Endothelial cell (in vitro differentiated cells): Measurements from ENCODE around the gene SMIM5. TPM values are rescaled to one million over a fixed set of nuclear protein-coding genes. Genes with fewer than 3 reads are reported as not detected.

Experiments used
- DNase-seq: peaks from one replicate; pipeline ENCODE4 v3.0.0; 2021; ENCODE audit warnings: low spot score
- H3K27ac Mint-ChIP-seq: one replicate; pipeline ENCODE4 v1.8.0; 2021; ENCODE audit warnings: mixed read lengths, inconsistent platforms; ENCODE audit not compliant: unreplicated experiment
- H3K27me3 Mint-ChIP-seq: one replicate; pipeline ENCODE4 v1.8.0; 2021; ENCODE audit warnings: mild to moderate bottlenecking, moderate library complexity, mixed read lengths, inconsistent platforms; ENCODE audit not compliant: unreplicated experiment
- H3K36me3 Mint-ChIP-seq: one replicate; pipeline ENCODE4 v1.8.0; 2021; ENCODE audit warnings: mild to moderate bottlenecking, low read depth, mixed read lengths, inconsistent platforms; ENCODE audit not compliant: unreplicated experiment
- H3K4me1 Mint-ChIP-seq: one replicate; pipeline ENCODE4 v1.8.0; 2021; ENCODE audit warnings: mild to moderate bottlenecking, mixed read lengths, inconsistent platforms; ENCODE audit not compliant: unreplicated experiment
- H3K4me3 Mint-ChIP-seq: one replicate; pipeline ENCODE4 v1.8.0; 2021; ENCODE audit warnings: mild to moderate bottlenecking, mixed read lengths, inconsistent platforms; ENCODE audit not compliant: unreplicated experiment
- H3K9me3 Mint-ChIP-seq: one replicate; pipeline ENCODE4 v1.8.0; 2021; ENCODE audit warnings: mixed read lengths, inconsistent platforms; ENCODE audit not compliant: unreplicated experiment
- total RNA-seq: library from RNA; stranded (reverse); fragmentation: NEBNext Ultra II Directional; extraction: Animal tissue kit (Norgen Biotek cat#: 25700); gene quantifications from one replicate; pipeline ENCODE4 v1.2.1, GENCODE V29; 2021; ENCODE audit not compliant: unreplicated experiment
- TF ChIP-seq, protein P1 (sequence below): fragments of 200-600 bp; sonication (generic); IDR thresholded peaks from one replicate; pipeline ENCODE4 v1.5.0; 2021; ENCODE audit warnings: antibody characterized with exemption; ENCODE audit not compliant: unreplicated experiment

SMIM5 gene
- total RNA-seq, 1 donor from 2014 or later, result 1.1 TPM

DNA sequence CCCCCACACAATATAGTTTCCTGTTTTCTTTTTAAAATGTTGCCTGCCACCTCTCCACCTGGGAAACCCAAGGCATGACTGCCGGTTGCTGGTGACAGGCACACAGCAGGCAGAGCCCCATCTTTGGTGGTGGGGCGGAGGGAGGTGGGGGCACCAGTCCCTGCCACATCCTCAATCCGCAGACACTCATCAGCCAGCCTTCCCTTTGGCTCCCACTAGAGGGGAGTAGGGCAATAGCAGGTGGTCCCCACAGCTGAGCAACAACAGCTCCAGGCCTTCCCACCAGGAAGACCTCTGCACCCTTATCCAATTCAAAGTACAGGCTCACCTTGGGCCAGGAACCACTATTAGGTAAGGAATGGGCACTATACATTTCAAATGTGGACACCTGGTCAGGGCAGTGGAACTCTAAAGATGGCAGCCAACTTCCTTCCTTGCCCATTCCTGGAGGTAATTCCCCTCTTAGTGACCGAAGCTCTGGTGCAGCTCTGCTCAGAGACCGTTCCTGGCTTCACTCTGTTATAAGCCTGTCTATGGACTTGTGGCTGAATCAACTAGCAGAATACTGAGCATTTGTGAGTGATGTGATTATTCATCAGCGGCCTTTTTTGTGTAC is 19.8 kb downstream of the SMIM5 start:
- DNase-seq, result peak; percentile 57
- H3K27ac Mint-ChIP-seq, result no peak overlapping the region

DNA sequence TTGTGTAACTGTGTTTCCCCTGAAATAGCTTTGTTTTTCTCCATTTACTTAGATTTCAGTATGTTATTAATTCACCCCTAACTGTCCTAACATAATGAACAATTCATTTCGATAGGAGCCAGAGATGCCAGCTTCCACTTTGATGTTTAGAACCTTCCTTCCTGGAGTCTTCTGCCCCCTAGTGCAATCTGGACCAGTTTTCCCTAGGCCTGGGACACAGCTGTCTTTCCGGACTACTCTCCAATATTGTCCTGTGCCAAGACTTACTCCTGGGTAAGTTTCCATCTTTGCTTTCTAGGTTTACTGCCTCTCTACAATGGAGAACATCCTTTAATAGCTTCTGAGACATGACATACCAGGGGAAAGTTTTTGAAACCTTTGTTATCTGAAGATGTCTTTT is 20.9 kb downstream of the SMIM5 start:
- Mint-ChIP-seq H3K4me1 (peaks cover 7% of the 10 kb centered on the region), H3K4me3 (no peak overlapping the region)

More for the DNA sequence above, 19.8 kb downstream of the SMIM5 start:
- peaks cover 7% of the 10 kb centered on the region for H3K4me1 Mint-ChIP-seq
- H3K27me3 Mint-ChIP-seq, result peaks cover 2% of the 10 kb centered on the region
- peaks cover 22% of the 10 kb centered on the region for H3K36me3 Mint-ChIP-seq
- TF ChIP-seq, protein P1, sequence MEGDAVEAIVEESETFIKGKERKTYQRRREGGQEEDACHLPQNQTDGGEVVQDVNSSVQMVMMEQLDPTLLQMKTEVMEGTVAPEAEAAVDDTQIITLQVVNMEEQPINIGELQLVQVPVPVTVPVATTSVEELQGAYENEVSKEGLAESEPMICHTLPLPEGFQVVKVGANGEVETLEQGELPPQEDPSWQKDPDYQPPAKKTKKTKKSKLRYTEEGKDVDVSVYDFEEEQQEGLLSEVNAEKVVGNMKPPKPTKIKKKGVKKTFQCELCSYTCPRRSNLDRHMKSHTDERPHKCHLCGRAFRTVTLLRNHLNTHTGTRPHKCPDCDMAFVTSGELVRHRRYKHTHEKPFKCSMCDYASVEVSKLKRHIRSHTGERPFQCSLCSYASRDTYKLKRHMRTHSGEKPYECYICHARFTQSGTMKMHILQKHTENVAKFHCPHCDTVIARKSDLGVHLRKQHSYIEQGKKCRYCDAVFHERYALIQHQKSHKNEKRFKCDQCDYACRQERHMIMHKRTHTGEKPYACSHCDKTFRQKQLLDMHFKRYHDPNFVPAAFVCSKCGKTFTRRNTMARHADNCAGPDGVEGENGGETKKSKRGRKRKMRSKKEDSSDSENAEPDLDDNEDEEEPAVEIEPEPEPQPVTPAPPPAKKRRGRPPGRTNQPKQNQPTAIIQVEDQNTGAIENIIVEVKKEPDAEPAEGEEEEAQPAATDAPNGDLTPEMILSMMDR, result peak; percentile 64
- no peak overlapping the region for H3K4me3 Mint-ChIP-seq
- H3K9me3 Mint-ChIP-seq, result no peaks in the 10 kb centered on the region

DNA sequence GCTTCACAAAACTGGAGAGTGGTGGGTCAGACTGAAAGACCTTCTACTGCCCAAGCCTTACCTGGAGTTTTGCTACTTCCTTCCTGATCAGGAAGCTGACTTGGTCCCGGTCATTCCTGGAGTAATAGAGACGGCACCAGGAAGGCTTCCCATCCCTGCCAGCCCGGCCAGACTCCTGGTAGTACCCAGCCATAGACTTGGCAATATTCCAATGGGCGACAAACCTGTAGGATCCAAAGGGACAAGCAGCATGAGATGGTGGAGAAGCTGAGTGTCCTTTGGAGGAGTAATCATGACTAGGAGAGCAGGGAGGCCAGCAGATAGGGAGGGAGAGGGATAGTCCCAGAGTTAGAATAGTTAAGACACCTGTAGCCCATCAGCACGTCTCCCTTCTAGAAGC is 25.0 kb downstream of the SMIM5 start:
- no peak overlapping the region for H3K4me3 Mint-ChIP-seq
- TF ChIP-seq, protein P1, result no peak

More for the DNA sequence above, 20.9 kb downstream of the SMIM5 start:
- H3K9me3 Mint-ChIP-seq, result no peaks in the 10 kb centered on the region
- H3K27ac Mint-ChIP-seq, result no peak overlapping the region
- DNase-seq, result no peak
- TF ChIP-seq, protein P1, result no peak
- H3K27me3 Mint-ChIP-seq, result peaks cover 2% of the 10 kb centered on the region
- peaks cover 18% of the 10 kb centered on the region for H3K36me3 Mint-ChIP-seq

DNA sequence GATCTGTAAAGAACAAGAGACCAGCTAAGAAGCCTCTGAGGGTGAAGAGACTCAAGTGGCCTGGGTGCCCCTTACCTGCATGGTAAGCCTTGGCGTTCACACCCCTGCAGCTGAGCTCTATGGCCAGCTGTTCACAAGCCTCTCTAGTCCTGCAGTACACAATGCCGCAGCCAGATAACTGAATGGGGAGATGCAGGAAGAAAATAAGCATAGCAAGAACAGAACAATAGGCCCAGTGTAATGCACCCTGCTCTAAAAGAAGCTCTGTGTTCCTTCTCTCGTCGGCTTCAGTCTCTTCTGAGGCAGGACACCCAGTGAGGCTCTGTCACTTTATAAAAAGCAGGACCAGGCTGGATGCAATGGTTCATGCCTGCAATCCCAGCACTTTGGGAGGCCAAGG is 28.3 kb downstream of the SMIM5 start:
- H3K36me3 Mint-ChIP-seq, result peaks cover 11% of the 10 kb centered on the region
- H3K4me1 Mint-ChIP-seq, result peaks cover 23% of the 10 kb centered on the region
- TF ChIP-seq, protein P1, result no peak
- peaks cover 1% of the 10 kb centered on the region for H3K27me3 Mint-ChIP-seq
- no peak for DNase-seq
- no peak overlapping the region for H3K4me3 Mint-ChIP-seq
- no peak overlapping the region for H3K27ac Mint-ChIP-seq
- no peaks in the 10 kb centered on the region for H3K9me3 Mint-ChIP-seq

More for the DNA sequence above, 25.0 kb downstream of the SMIM5 start:
- Mint-ChIP-seq H3K4me1 (peaks cover 17% of the 10 kb centered on the region), H3K27me3 (peaks cover 1% of the 10 kb centered on the region), H3K27ac (no peak overlapping the region), H3K36me3 (peaks cover 11% of the 10 kb centered on the region), H3K9me3 (no peaks in the 10 kb centered on the region)
- DNase-seq, result no peak

DNA sequence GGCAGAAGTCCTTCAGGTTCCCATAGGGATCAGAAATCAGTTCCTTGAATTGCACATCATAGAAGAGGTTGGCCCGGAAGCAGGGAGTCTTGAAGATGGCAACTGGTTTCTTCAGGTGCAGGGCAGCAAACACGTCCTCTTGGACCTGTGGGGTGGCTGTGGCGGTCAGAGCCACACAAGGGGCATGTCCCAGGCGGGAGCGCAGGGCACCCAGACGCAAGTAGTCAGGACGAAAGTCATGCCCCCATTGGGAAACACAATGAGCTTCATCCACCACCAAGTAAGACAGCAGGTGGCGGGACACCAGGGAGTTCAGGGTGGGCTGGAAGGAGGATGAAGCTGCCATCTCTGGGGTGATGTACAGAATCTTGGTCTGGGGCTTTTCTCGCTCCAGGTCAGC is 29.3 kb downstream of the SMIM5 start:
- Mint-ChIP-seq H3K36me3 (peaks cover 4% of the 10 kb centered on the region), H3K27me3 (peaks cover 1% of the 10 kb centered on the region), H3K4me1 (peaks cover 23% of the 10 kb centered on the region), H3K9me3 (no peaks in the 10 kb centered on the region), H3K4me3 (peak overlapping the region; percentile 47), H3K27ac (peak overlapping the region; percentile 94)
- TF ChIP-seq, protein P1, result no peak
- no peak for DNase-seq
